Neural crest cell (in vitro differentiated cells): Measurements from ENCODE around the gene PRDM16. TPM values are rescaled to one million over a fixed set of nuclear protein-coding genes. Genes with fewer than 3 reads are reported as not detected.

ENCODE experiments used
- DNase-seq: peaks from one replicate; pipeline ENCODE4 v3.0.0; 2021; ENCODE audit warnings: low read depth, mixed read lengths, low spot score
- H3K27ac Mint-ChIP-seq: one replicate; pipeline ENCODE4 v1.8.0; 2021; ENCODE audit warnings: mild to moderate bottlenecking, mixed read lengths; ENCODE audit not compliant: unreplicated experiment
- H3K27me3 Mint-ChIP-seq: 2 replicates; pipeline ENCODE4 v1.8.0; 2021; ENCODE audit warnings: low read depth, mild to moderate bottlenecking, mixed read lengths
- H3K36me3 Mint-ChIP-seq: 2 replicates; pipeline ENCODE4 v1.8.0; 2021; ENCODE audit warnings: low read depth, mild to moderate bottlenecking, mixed read lengths
- H3K4me1 Mint-ChIP-seq: 2 replicates; pipeline ENCODE4 v1.8.0; 2021; ENCODE audit warnings: mixed read lengths
- H3K4me3 Mint-ChIP-seq: one replicate; pipeline ENCODE4 v1.8.0; 2021; ENCODE audit warnings: mild to moderate bottlenecking, mixed read lengths
- H3K9me3 Mint-ChIP-seq: 2 replicates; pipeline ENCODE4 v1.8.0; 2021; ENCODE audit warnings: mixed read lengths
- total RNA-seq: library from RNA; stranded (reverse); gene quantifications from 2 replicates; pipeline ENCODE4 v1.2.1, GENCODE V29; 2021
- TF ChIP-seq, protein P1 (sequence below): fragments of 200-600 bp; sonication (generic); conservative IDR thresholded peaks from 2 replicates; pipeline ENCODE4 v1.5.0; 2021; ENCODE audit warnings: antibody characterized with exemption, mild to moderate bottlenecking

PRDM16 gene
- total RNA-seq, 1 donor from 2014 or later: 11.7 TPM

DNA sequence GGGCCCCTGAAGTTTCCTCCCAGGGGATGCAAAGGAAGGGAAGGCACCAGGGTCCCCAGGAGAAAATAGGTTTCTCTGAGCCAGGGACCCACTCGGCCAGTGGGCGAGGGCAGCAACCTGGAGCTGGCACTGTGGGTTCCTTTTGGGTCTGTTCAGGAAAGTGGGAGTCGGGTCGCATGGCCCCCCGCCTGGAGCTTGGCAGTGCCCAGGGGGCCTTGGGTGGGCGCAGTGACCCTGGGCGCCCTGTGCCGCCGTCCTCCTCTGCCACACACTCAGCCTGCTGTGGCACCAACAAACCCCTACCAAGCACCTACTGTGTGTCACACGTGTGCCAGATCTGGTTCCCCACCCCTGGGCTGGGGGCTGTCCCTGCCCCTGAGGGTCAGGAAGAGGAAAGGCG is 296.0 kb downstream of the PRDM16 start:
- Mint-ChIP-seq H3K36me3 (no peaks in the 10 kb centered on the region), H3K4me1 (peaks cover 45% of the 10 kb centered on the region), H3K27ac (no peak overlapping the region), H3K4me3 (no peak overlapping the region), H3K27me3 (peaks cover 26% of the 10 kb centered on the region), H3K9me3 (no peaks in the 10 kb centered on the region)
- TF ChIP-seq, protein P1, sequence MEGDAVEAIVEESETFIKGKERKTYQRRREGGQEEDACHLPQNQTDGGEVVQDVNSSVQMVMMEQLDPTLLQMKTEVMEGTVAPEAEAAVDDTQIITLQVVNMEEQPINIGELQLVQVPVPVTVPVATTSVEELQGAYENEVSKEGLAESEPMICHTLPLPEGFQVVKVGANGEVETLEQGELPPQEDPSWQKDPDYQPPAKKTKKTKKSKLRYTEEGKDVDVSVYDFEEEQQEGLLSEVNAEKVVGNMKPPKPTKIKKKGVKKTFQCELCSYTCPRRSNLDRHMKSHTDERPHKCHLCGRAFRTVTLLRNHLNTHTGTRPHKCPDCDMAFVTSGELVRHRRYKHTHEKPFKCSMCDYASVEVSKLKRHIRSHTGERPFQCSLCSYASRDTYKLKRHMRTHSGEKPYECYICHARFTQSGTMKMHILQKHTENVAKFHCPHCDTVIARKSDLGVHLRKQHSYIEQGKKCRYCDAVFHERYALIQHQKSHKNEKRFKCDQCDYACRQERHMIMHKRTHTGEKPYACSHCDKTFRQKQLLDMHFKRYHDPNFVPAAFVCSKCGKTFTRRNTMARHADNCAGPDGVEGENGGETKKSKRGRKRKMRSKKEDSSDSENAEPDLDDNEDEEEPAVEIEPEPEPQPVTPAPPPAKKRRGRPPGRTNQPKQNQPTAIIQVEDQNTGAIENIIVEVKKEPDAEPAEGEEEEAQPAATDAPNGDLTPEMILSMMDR: no peak
- DNase-seq: no peak

DNA sequence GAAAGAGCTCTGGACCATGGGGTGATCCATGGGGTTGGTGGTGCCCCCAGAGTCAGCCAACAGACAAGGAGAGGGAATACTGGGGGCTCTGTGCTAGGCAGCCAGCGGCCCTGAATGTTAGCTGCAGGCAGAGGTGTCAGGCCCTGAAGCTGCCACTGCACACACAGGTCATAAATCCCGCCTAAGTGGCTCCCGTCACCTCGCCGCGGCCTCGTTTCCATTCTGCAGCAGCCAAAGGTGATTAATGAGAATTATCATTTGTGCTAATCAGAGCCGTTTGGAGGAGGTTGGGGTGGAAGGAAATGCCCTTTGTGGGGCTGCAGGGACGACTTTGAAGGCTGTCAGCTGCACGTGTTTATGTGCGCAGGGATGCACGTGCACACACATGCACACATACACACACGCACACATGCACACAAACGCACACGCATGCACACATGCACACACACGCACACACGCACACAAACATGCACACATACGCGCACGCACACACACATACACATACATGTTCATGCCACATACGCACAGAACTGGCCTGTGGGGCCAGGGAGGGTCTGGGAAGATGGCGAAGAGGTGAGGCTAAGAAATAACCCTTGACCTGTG is 296.6 kb downstream of the PRDM16 start:
- Mint-ChIP-seq H3K4me1 (peaks cover 39% of the 10 kb centered on the region), H3K9me3 (no peaks in the 10 kb centered on the region), H3K27ac (no peak overlapping the region), H3K36me3 (no peaks in the 10 kb centered on the region), H3K4me3 (no peak overlapping the region), H3K27me3 (peaks cover 26% of the 10 kb centered on the region)
- DNase-seq: no peak
- TF ChIP-seq, protein P1: no peak

GRCh38 chr1:3366126-3367051 is 297.4 kb downstream of the PRDM16 start:
- H3K9me3 Mint-ChIP-seq: peaks cover 4% of the 10 kb centered on the region
- peaks cover 25% of the 10 kb centered on the region for H3K27me3 Mint-ChIP-seq
- TF ChIP-seq, protein P1: no peak
- H3K4me3 Mint-ChIP-seq: peak overlapping the region; percentile 44
- peak overlapping the region; percentile 78 for H3K27ac Mint-ChIP-seq
- no peaks in the 10 kb centered on the region for H3K36me3 Mint-ChIP-seq
- peaks cover 34% of the 10 kb centered on the region for H3K4me1 Mint-ChIP-seq
- DNase-seq: peak; percentile 20

- Mint-ChIP-seq H3K36me3 (no peaks in the 10 kb centered on the region), H3K4me3 (no peak overlapping the region), H3K4me1 (peaks cover 31% of the 10 kb centered on the region), H3K27me3 (peaks cover 19% of the 10 kb centered on the region), H3K9me3 (peaks cover 4% of the 10 kb centered on the region), H3K27ac (no peak overlapping the region)
- no peak for DNase-seq
- TF ChIP-seq, protein P1: no peak
These were observed 298.4 kb downstream of the PRDM16 start for GRCh38 chr1:3367376-3367775.

DNA sequence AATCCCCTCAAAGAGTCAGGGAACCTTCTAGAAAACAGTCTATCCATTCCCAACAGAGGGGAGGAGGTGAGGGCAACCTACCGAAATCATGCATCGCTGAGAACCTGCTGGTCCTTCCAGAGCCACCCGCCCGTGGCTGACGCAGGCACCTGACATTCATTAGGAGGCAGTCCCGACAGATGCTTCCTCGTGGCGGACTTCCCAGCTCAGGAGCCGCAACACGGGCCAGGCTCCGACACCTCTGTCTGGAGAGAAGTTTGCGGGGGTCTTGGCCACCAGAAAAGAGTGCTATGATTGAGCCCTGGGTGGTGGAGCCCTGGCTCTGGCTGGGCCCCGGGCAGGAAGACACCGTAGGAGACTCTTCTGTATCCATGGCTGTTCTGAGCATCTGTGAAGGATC is 299.1 kb downstream of the PRDM16 start:
- TF ChIP-seq, protein P1: no peak
- H3K27me3 Mint-ChIP-seq: peaks cover 19% of the 10 kb centered on the region
- peaks cover 4% of the 10 kb centered on the region for H3K9me3 Mint-ChIP-seq
- DNase-seq: no peak
- no peak overlapping the region for H3K27ac Mint-ChIP-seq
- peaks cover 31% of the 10 kb centered on the region for H3K4me1 Mint-ChIP-seq
- no peak overlapping the region for H3K4me3 Mint-ChIP-seq
- no peaks in the 10 kb centered on the region for H3K36me3 Mint-ChIP-seq
